GM12874 (cell line): ENCODE measurements around the gene DYNC1I1.

Source experiments
- TF ChIP-seq, protein P1 (sequence below): IDR thresholded peaks from 2 replicates; pipeline ENCODE4 v1.5.1; 2011; ENCODE audit warnings: low read depth, mild to moderate bottlenecking, control low read depth, low read length, moderate library complexity; ENCODE audit not compliant: insufficient read depth

DYNC1I1 gene

DNA sequence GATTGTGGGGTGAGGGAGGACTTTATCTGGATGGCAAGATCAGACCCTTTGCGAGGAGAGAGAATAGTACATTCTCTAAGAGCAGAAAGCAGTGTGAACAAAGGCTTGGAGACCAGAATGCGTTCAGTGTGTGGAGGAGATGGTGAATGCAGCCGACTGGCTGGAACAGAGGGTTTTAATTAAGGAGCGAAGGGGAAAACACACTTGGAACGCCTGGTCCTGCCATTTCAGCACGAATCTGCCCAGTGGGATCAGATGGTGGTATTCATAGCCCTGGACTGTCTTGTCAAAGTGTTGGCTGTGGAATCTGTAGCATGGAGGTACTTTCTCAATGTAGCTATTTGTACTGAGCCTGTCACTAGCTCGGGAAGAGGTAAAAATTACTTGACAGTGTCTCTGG lies 288.7 kb downstream of the DYNC1I1 start:
- TF ChIP-seq, protein P1, sequence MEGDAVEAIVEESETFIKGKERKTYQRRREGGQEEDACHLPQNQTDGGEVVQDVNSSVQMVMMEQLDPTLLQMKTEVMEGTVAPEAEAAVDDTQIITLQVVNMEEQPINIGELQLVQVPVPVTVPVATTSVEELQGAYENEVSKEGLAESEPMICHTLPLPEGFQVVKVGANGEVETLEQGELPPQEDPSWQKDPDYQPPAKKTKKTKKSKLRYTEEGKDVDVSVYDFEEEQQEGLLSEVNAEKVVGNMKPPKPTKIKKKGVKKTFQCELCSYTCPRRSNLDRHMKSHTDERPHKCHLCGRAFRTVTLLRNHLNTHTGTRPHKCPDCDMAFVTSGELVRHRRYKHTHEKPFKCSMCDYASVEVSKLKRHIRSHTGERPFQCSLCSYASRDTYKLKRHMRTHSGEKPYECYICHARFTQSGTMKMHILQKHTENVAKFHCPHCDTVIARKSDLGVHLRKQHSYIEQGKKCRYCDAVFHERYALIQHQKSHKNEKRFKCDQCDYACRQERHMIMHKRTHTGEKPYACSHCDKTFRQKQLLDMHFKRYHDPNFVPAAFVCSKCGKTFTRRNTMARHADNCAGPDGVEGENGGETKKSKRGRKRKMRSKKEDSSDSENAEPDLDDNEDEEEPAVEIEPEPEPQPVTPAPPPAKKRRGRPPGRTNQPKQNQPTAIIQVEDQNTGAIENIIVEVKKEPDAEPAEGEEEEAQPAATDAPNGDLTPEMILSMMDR, result no peak

DNA sequence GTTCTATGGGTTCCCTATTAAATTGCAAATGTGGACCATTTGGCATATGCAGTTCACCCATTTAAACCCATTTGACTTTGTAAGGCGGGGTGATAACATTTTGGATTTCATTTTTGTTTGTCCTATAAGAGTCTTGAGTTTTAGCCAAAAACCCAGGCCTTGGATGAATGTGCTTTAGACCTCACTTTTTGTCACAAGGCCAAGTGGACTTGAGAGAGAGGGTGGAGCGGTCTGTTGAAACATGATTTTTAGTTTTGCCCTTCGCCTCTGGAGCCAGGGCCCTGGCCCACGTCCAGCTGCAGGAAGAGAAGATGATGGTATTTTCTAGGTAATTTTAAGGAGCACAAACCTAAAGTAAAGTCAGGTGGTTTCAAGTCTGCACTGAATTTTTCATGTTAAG lies 289.5 kb downstream of the DYNC1I1 start:
- TF ChIP-seq, protein P1, result no peak

DNA sequence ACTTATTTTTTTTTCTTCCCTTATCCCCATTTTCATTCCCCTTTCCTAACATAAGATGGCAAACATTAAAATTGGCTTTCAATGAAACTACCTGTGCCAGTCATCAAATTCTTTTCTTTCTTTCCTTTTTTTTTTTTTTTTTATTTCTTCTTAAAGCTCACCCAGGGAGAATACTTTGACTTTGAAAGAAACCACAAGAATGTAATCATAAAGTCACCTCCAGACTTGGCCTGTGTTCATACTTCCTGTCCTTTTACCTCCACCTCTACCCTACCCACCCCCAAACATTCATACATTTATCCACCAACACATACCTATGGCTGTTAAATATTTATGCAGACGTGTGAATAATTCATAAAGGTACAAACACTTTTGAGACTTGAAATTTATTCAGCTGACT lies 295.0 kb downstream of the DYNC1I1 start:
- TF ChIP-seq, protein P1, result no peak

DNA sequence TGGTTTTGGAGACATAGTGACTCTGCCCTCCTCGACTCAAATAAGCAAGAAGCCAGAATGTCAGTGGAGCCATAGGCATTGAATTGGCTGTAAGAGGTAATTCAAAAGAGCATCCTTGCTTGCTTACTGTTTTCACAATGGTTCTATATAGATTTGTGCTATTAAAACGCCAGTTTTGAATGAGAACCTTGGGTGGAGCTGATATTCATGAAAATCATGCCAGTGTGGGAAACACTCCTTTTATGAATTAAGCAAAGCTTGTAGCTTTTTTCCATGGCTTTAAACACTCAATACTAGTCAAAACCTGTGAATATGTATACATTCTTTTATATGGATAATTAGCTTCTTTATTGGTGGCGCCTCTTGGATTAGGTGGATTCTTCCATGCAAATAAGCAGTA lies 297.0 kb downstream of the DYNC1I1 start:
- TF ChIP-seq, protein P1, result no peak

DNA sequence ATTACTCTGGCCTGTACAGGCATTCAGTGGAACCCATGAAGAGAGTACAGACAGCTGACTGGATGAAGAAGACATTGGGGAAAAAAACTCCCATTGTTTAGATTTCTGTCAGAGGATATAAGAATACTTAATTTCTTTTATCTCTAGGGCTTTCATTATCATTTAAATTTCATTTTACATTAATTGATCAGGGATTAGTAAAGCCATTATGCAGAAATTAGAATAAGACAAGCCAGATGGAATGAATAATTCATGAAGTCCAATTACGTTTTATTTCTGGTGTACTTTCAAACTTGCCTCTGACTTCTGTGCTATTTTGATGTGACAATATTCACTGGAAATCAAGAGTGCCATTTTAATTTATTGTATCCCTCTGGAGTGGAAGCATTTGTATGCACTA lies 302.5 kb downstream of the DYNC1I1 start:
- TF ChIP-seq, protein P1, result no peak

DNA sequence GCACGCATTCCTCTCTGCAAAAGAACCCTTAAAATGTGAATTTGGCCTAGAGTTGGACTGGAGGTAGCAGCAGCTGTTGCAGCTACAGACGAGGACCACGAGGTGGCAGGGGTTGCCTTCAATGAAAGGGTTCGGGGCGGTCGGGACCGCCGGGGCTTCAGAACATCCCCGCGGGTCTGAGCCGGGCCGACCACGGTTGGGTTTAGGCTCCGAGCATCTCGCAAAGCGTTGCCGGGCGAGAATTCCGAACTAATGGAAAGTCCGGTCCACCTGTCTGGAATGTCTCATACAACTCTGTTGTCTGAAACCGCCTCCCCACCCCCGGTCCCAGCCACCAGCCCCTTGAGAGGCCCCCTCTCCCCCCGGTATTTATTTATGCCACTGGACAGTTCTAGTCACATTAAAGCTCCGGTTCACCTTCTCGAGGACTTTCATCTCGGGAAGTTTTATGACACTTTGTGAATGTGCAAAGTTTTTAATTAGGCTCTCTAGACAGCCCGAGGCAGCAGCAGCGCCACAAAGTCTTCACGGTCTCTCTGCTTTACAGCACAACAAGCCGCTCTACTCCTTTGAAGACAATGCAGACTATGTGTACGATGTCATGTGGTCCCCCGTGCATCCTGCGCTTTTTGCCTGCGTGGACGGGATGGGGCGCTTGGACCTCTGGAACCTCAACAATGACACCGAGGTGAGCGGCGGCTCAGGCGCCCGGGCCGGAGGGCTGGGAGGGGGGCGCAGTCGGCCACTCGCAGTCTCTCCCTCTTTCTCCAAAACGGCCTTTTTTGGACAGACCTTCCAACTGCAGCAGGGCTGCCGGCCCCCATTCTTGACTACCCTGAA lies 303.4 kb downstream of the DYNC1I1 start:
- TF ChIP-seq, protein P1, result peak; percentile 83

DNA sequence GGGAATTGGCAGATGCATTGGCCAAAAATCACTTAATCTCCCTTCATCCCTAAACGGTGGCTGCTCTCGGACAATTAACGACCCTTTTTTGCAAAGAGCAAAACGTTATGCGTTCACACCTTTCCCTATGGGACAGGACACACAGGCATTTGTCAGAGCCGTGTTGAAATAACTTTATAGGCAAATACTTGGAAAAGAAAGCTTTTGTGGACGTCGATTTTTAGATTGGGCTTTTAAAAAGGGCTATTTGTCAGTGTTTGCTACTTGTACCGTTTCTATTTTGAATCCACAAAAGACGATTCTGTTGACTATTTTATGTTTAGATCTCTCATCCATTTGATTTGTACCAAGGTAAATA lies 304.0 kb downstream of the DYNC1I1 start:
- TF ChIP-seq, protein P1, result no peak
